DND-41 (cell line): ENCODE measurements around the gene CFAP58.
A peak's percentile ranks its signal among the peaks of the same experiment; 100 is the strongest.

Experiments
- ATAC-seq: fragments of 200-7000 bp; cut with Tn5 transposase; 3 replicates; pipeline ENCODE4 v1.9.1; 2021; ENCODE audit warnings: low read depth; ENCODE audit not compliant: insufficient read depth
- DNase-seq: peaks from one replicate; pipeline ENCODE4 v3.0.0-alpha.2; 2020
- H2AFZ ChIP-seq: 2 replicates; pipeline ENCODE4 v1.6.0; 2012; ENCODE audit warnings: low read depth, low read length
- H3K27ac ChIP-seq: 2 replicates; pipeline ENCODE4 v1.5.1; 2012; ENCODE audit warnings: low read length, inconsistent platforms
- H3K27me3 ChIP-seq: fragments of 200-600 bp; sonication (generic); 2 replicates; pipeline ENCODE4 v1.6.0; 2012; ENCODE audit warnings: low read length, mild to moderate bottlenecking, inconsistent platforms; ENCODE audit not compliant: insufficient read depth, poor library complexity
- H3K36me3 ChIP-seq: 2 replicates; pipeline ENCODE4 v1.5.1; 2012; ENCODE audit warnings: low read length, inconsistent platforms; ENCODE audit not compliant: insufficient read depth
- H3K4me1 ChIP-seq: 2 replicates; pipeline ENCODE4 v1.5.1; 2012; ENCODE audit warnings: mild to moderate bottlenecking, low read length; ENCODE audit not compliant: insufficient read depth
- H3K4me2 ChIP-seq: 2 replicates; pipeline ENCODE4 v1.6.0; 2012; ENCODE audit warnings: mild to moderate bottlenecking, moderate library complexity, low read length, inconsistent platforms; ENCODE audit not compliant: insufficient read depth
- H3K4me3 ChIP-seq, 2 experiments: fragments of 200-600 bp in 1 of 2; shearing (Covaris generic) in 1 of 2; 2 replicates each; pipeline ENCODE4 v1.5.1; 2012 to 2016; ENCODE audit warnings: inconsistent platforms in 2 of 2, low read length in 2 of 2, mild to moderate bottlenecking in 2 of 2, low read depth in 1 of 2, moderate library complexity in 1 of 2
- H3K79me2 ChIP-seq: 2 replicates; pipeline ENCODE4 v1.6.0; 2012; ENCODE audit warnings: low read length, inconsistent platforms; ENCODE audit not compliant: insufficient read depth
- H3K9ac ChIP-seq: 2 replicates; pipeline ENCODE4 v1.6.0; 2012; ENCODE audit warnings: low read depth, mild to moderate bottlenecking, inconsistent platforms, low read length, moderate library complexity
- H3K9me3 ChIP-seq: 2 replicates; pipeline ENCODE4 v1.5.1; 2012; ENCODE audit warnings: low read length, moderate library complexity, mild to moderate bottlenecking, inconsistent platforms; ENCODE audit not compliant: insufficient read depth, severe bottlenecking
- H4K20me1 ChIP-seq: 2 replicates; pipeline ENCODE4 v1.6.0; 2012; ENCODE audit warnings: low read length; ENCODE audit not compliant: insufficient read depth
- CTCF ChIP-seq: IDR thresholded peaks from 2 replicates; pipeline ENCODE4 v1.5.1; 2012; ENCODE audit warnings: borderline replicate concordance, low read length, moderate library complexity, mild to moderate bottlenecking; ENCODE audit not compliant: poor library complexity, severe bottlenecking; ENCODE audit errors: extremely low read depth
- EZH2 ChIP-seq: IDR thresholded peaks from 3 replicates; pipeline ENCODE4 v1.6.1; 2012; ENCODE audit warnings: borderline replicate concordance, low read depth, mild to moderate bottlenecking, moderate library complexity, low read length, inconsistent platforms; ENCODE audit not compliant: severe bottlenecking

CFAP58 gene

GRCh38 chr10:104479906-104480593 is 126.4 kb downstream of the CFAP58 start:
- H3K9ac ChIP-seq: no peak overlapping the region
- H3K27ac ChIP-seq: no peak overlapping the region
- TF ChIP-seq EZH2 (no peak), CTCF (no peak)
- no peak overlapping the region for H3K4me3 ChIP-seq
- ATAC-seq (no peak), DNase-seq (no peak)
- no peaks in the 10 kb centered on the region for H4K20me1 ChIP-seq
- no peaks in the 10 kb centered on the region for H3K36me3 ChIP-seq
- H3K4me1 ChIP-seq: no peaks in the 10 kb centered on the region
- no peak overlapping the region for H3K4me2 ChIP-seq
- H3K9me3 ChIP-seq: no peaks in the 10 kb centered on the region
- no peaks in the 10 kb centered on the region for H3K79me2 ChIP-seq
- peaks cover 24% of the 10 kb centered on the region for H3K27me3 ChIP-seq
- no peak overlapping the region for H2AFZ ChIP-seq

GRCh38 chr10:104480797-104481196 is 127.2 kb downstream of the CFAP58 start:
- Histone ChIP-seq H2AFZ (no peak overlapping the region), H3K9me3 (no peaks in the 10 kb centered on the region), H3K27me3 (peaks cover 30% of the 10 kb centered on the region), H3K79me2 (no peaks in the 10 kb centered on the region), H3K4me3 (no peak overlapping the region), H3K4me1 (no peaks in the 10 kb centered on the region), H4K20me1 (no peaks in the 10 kb centered on the region), H3K4me2 (no peak overlapping the region), H3K36me3 (no peaks in the 10 kb centered on the region), H3K27ac (no peak overlapping the region), H3K9ac (no peak overlapping the region)
- no peak for DNase-seq
- TF ChIP-seq CTCF: no peak
- no peak for TF ChIP-seq EZH2
- no peak for ATAC-seq

GRCh38 chr10:104483582-104483981 is 129.9 kb downstream of the CFAP58 start:
- Histone ChIP-seq H3K9ac (no peak overlapping the region), H3K27me3 (peaks cover 32% of the 10 kb centered on the region)
- ATAC-seq: no peak; the same call in 2 of the 3 replicates

More at GRCh38 chr10:104483582-104483981, 129.9 kb downstream of the CFAP58 start:
- no peaks in the 10 kb centered on the region for H3K9me3 ChIP-seq
- H3K4me1 ChIP-seq: no peaks in the 10 kb centered on the region
- no peak for TF ChIP-seq EZH2
- no peak for TF ChIP-seq CTCF
- no peak overlapping the region for H3K4me3 ChIP-seq
- no peak overlapping the region for H2AFZ ChIP-seq
- no peak overlapping the region for H3K4me2 ChIP-seq
- H3K79me2 ChIP-seq: no peaks in the 10 kb centered on the region
- no peaks in the 10 kb centered on the region for H4K20me1 ChIP-seq
- H3K36me3 ChIP-seq: no peaks in the 10 kb centered on the region
- peak; percentile 11 for DNase-seq
- H3K27ac ChIP-seq: no peak overlapping the region
